Endothelial cell of umbilical vein (primary cell): ENCODE results near the gene RAD54L. TPM values are rescaled to one million over a fixed set of nuclear protein-coding genes. Genes with fewer than 3 reads are reported as not detected.

Experiments used
- BruUV-seq: library from RNA; stranded (reverse); fragments of 400-500 nt; replicated peaks from 2 replicates; lab custom pipeline; 2021; lab: Mats Ljungman, UMichigan
- CTCF ChIA-PET: fragments of 300-600, 350-600 bp; sonication (Branson Sonifier 250); formaldehyde crosslinking; loops from one replicate; lab custom pipeline; 2021; ENCODE audit warnings: antibody characterized with exemption, inconsistent platforms; lab: Charles Lee
- POLR2A ChIA-PET: fragments of 300-600, 350-600 bp; sonication (Branson Sonifier 250); formaldehyde crosslinking; loops from one replicate; lab custom pipeline; 2021; ENCODE audit warnings: antibody characterized with exemption, inconsistent platforms; lab: Charles Lee
- DNase-seq: peaks from one replicate; pipeline ENCODE4 v3.0.0-alpha.2; 2011; ENCODE audit warnings: low read depth, low spot score
- FAIRE-seq: peaks from 2 replicates; lab custom pipeline; 2011; peaks lifted over from hg19 to GRCh38; lab: Jason Lieb, UNC
- H2AFZ ChIP-seq: 2 replicates; pipeline ENCODE4 v1.6.0; 2012; ENCODE audit warnings: low read depth, low read length, control low read depth, inconsistent platforms
- H3K27ac ChIP-seq: 2 replicates; pipeline ENCODE4 v1.5.1; 2011; ENCODE audit warnings: low read depth, mild to moderate bottlenecking, control low read depth, low read length, moderate library complexity; ENCODE audit not compliant: insufficient read depth
- H3K27me3 ChIP-seq, 2 experiments: 2 replicates each; pipeline versions ENCODE4 v1.6.0 to v1.6.1; 2011; ENCODE audit warnings: low read length in 2 of 2, mixed read lengths in 1 of 2; ENCODE audit not compliant: control insufficient read depth in 2 of 2, insufficient read depth in 2 of 2
- H3K36me3 ChIP-seq, 2 experiments: 2 replicates in 1 of 2; 3 replicates in 1 of 2; pipeline ENCODE4 v1.5.1; 2011; ENCODE audit warnings: low read length in 2 of 2, mild to moderate bottlenecking in 1 of 2, moderate library complexity in 1 of 2; ENCODE audit not compliant: control insufficient read depth in 2 of 2, insufficient read depth in 2 of 2; ENCODE audit errors: extremely low read depth in 1 of 2
- H3K4me1 ChIP-seq: 3 replicates; pipeline ENCODE4 v1.5.1; 2011; ENCODE audit warnings: mild to moderate bottlenecking, low read length; ENCODE audit not compliant: control insufficient read depth, insufficient read depth; ENCODE audit errors: extremely low read depth
- H3K4me2 ChIP-seq: 2 replicates; pipeline ENCODE4 v1.6.1; 2011; ENCODE audit warnings: low read length, control low read depth, mixed read lengths; ENCODE audit not compliant: insufficient read depth
- H3K4me3 ChIP-seq, 3 experiments: fragments of 200-600 bp in 1 of 3; sonication (generic), shearing (Covaris generic) in 1 of 3; replicated peaks in 1 of 3; 2 replicates each; pipeline ENCODE4 v1.5.1; 2011 to 2016; ENCODE audit warnings: control low read depth in 3 of 3, low read length in 3 of 3, mild to moderate bottlenecking in 2 of 3, inconsistent platforms in 1 of 3, low read depth in 1 of 3, moderate library complexity in 1 of 3; ENCODE audit not compliant: insufficient read depth in 1 of 3
- H3K79me2 ChIP-seq: 2 replicates; pipeline ENCODE4 v1.6.0; 2012; ENCODE audit warnings: low read length, inconsistent platforms; ENCODE audit not compliant: control insufficient read depth, insufficient read depth
- H3K9ac ChIP-seq: replicated peaks from 2 replicates; pipeline ENCODE3; 2011; ENCODE audit warnings: low read length, control low read depth; ENCODE audit not compliant: insufficient read depth; ENCODE audit errors: extremely low read depth
- H3K9me1 ChIP-seq: replicated peaks from 3 replicates; pipeline ENCODE4 v1.6.0; 2011; ENCODE audit warnings: mild to moderate bottlenecking, low read length; ENCODE audit not compliant: control insufficient read depth, insufficient read depth; ENCODE audit errors: extremely low read depth
- H3K9me3 ChIP-seq: replicated peaks from 2 replicates; pipeline ENCODE4 v1.5.1; 2012; ENCODE audit warnings: low read length, inconsistent platforms; ENCODE audit not compliant: control insufficient read depth, insufficient read depth
- H4K20me1 ChIP-seq: replicated peaks from 2 replicates; pipeline ENCODE3; 2011; ENCODE audit warnings: mild to moderate bottlenecking, low read length; ENCODE audit not compliant: control insufficient read depth, insufficient read depth; ENCODE audit errors: extremely low read depth
- EZH2 ChIP-seq: IDR thresholded peaks from 2 replicates; pipeline ENCODE4 v1.6.1; 2012; ENCODE audit warnings: borderline replicate concordance, low read depth, mild to moderate bottlenecking, moderate library complexity, low read length, inconsistent platforms; ENCODE audit not compliant: severe bottlenecking
- FOS ChIP-seq: IDR thresholded peaks from 2 replicates; pipeline ENCODE4 v1.6.1; 2011; ENCODE audit warnings: mild to moderate bottlenecking, low read length, moderate library complexity, borderline replicate concordance; ENCODE audit not compliant: insufficient read depth
- GATA2 ChIP-seq: IDR thresholded peaks from 2 replicates; pipeline ENCODE4 v1.7.0; 2011; ENCODE audit warnings: low read depth, mild to moderate bottlenecking, moderate library complexity, mixed read lengths, low read length; ENCODE audit not compliant: insufficient read length, insufficient read depth
- JUN ChIP-seq: IDR thresholded peaks from 2 replicates; pipeline ENCODE4 v1.6.1; 2011; ENCODE audit warnings: borderline replicate concordance, low read depth; ENCODE audit not compliant: insufficient read length, insufficient read depth
- MYC ChIP-seq: IDR thresholded peaks from one replicate; pipeline ENCODE4 v1.6.1; 2011; ENCODE audit warnings: mild to moderate bottlenecking, low read depth, low read length
- POLR2A ChIP-seq: IDR thresholded peaks from 2 replicates; pipeline ENCODE4 v1.6.1; 2012; ENCODE audit warnings: low read depth, mild to moderate bottlenecking, control low read depth, low read length
- POLR2AphosphoS5 ChIP-seq: IDR thresholded peaks from 2 replicates; pipeline ENCODE4 v1.6.1; 2012; ENCODE audit warnings: low read depth, mild to moderate bottlenecking, control low read depth, low read length, moderate library complexity; ENCODE audit not compliant: insufficient read depth
- dilution Hi-C: fragments of 300-500 bp; cut with MboI; formaldehyde crosslinking; loops from one replicate; pipeline ENCODE4 v1.15.0; 2019; ENCODE audit warnings: low sequenced_read_pairs; ENCODE audit not compliant: extremely low pct_ligation_motif_present
- intact Hi-C: fragments of 100-400 bp; cut with micrococcal nuclease; formaldehyde crosslinking; loops from one replicate; pipeline ENCODE4 v1.10.0; 2022
- polyA plus RNA-seq, 4 experiments: library from polyadenylated mRNA; depleted of rRNA in 3 of 4; stranded (reverse) in 3 of 4; unstranded in 1 of 4; fragments of >200 nt; gene quantifications; 2 replicates each; pipeline versions ENCODE4 v1.2.1 to v1.2.3, GENCODE V29; 2011 to 2012; ENCODE audit warnings: missing spikeins in 1 of 4
- total RNA-seq: library from RNA; stranded (reverse); gene quantifications from 2 replicates; pipeline ENCODE4 v1.2.3, GENCODE V29; 2021
- TF ChIP-seq, protein P1 (sequence below): IDR thresholded peaks from 2 replicates; pipeline ENCODE4 v1.6.1; 2011; ENCODE audit not compliant: insufficient read depth, insufficient read length
- TF ChIP-seq, protein P2 (sequence below), 2 donors: IDR thresholded peaks; 1 replicate in 1 of 2; 2 replicates in 1 of 2; pipeline ENCODE4 v1.5.1; 2011; ENCODE audit warnings: low read length in 2 of 2, mild to moderate bottlenecking in 2 of 2, moderate library complexity in 2 of 2, control low read depth in 1 of 2, inconsistent platforms in 1 of 2, low read depth in 1 of 2; ENCODE audit not compliant: insufficient read depth in 1 of 2; ENCODE audit errors: extremely low read depth in 1 of 2

Gene RAD54L
- total and polyA plus RNA-seq, 2 donors (not counting 3 experiments of a cell fraction or from before 2014, with no cell fraction given): 10.5 to 18.9 TPM

DNA sequence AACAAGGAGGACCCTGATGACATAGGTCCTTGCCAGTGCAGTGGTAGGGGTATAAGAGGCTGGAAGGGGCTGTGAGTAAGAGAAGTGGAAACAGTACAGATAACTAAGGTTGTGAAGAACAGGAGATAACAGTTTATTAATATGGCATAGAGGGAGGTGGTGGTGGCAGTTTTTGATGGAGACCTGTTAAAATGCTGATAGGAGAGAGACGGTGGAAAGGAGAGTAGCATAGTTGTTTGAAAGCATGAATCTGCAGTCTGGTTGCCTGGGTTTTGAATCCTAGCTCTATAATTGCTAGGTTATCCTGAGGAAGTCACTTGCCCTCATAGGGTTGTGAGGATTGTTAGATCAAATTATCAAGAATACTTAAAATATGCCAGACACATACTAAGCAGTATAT lies 36.5 kb downstream of the RAD54L start:
- Histone ChIP-seq H3K9me3 (no peaks in the 10 kb centered on the region), H4K20me1 (no peaks in the 10 kb centered on the region), H3K4me3 (no peak overlapping the region), H2AFZ (no peak overlapping the region), H3K27ac (no peak overlapping the region), H3K9me1 (no peaks in the 10 kb centered on the region), H3K4me1 (peaks cover 8% of the 10 kb centered on the region), H3K79me2 (no peaks in the 10 kb centered on the region), H3K9ac (no peak overlapping the region), H3K4me2 (no peak overlapping the region), H3K27me3 (no peaks in the 10 kb centered on the region), H3K36me3 (peaks cover 0 to 27% of the 10 kb centered on the region in 2 experiments)
- ChIA-PET CTCF (no interaction called here), POLR2A (no interaction called here)
- BruUV-seq: no TSS peak
- TF ChIP-seq POLR2AphosphoS5: no peak
- no peak for TF ChIP-seq MYC
- TF ChIP-seq, protein P1, sequence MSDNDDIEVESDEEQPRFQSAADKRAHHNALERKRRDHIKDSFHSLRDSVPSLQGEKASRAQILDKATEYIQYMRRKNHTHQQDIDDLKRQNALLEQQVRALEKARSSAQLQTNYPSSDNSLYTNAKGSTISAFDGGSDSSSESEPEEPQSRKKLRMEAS: no peak
- TF ChIP-seq, protein P2, sequence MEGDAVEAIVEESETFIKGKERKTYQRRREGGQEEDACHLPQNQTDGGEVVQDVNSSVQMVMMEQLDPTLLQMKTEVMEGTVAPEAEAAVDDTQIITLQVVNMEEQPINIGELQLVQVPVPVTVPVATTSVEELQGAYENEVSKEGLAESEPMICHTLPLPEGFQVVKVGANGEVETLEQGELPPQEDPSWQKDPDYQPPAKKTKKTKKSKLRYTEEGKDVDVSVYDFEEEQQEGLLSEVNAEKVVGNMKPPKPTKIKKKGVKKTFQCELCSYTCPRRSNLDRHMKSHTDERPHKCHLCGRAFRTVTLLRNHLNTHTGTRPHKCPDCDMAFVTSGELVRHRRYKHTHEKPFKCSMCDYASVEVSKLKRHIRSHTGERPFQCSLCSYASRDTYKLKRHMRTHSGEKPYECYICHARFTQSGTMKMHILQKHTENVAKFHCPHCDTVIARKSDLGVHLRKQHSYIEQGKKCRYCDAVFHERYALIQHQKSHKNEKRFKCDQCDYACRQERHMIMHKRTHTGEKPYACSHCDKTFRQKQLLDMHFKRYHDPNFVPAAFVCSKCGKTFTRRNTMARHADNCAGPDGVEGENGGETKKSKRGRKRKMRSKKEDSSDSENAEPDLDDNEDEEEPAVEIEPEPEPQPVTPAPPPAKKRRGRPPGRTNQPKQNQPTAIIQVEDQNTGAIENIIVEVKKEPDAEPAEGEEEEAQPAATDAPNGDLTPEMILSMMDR (IDR thresholded peaks at IDR 0.05; ENCODE audit: extremely low read depth in 1 of 2, insufficient read depth in 1 of 2, low read depth in 1 of 2, low read length in 2 of 2): no peak
- no peak for TF ChIP-seq JUN
- no peak for TF ChIP-seq FOS
- TF ChIP-seq GATA2: no peak
- TF ChIP-seq POLR2A: no peak
- TF ChIP-seq EZH2: no peak
- intact Hi-C loops: no loop called here
- dilution Hi-C loops: no loop called here
- no peak for DNase-seq
- FAIRE-seq: no peak
